22Rv1 (cell line): ENCODE results near the gene JMJD1C.
"Not testable (repeated sequence)": the region's sequence is repeated elsewhere in the genome, so short reads cannot be mapped to it uniquely, and the experiment has no call there.

Source experiments
- H3K27ac ChIP-seq: fragments of 450-650 bp; 2 replicates; pipeline ENCODE4 v1.5.1; 2017
- CTCF ChIP-seq: fragments of 450-650 bp; IDR thresholded peaks from 2 replicates; pipeline ENCODE4 v1.5.1; 2017; ENCODE audit warnings: mild to moderate bottlenecking
- ZFX ChIP-seq: fragments of 450-650 bp; IDR thresholded peaks from 2 replicates; pipeline ENCODE4 v1.6.1; 2017; ENCODE audit warnings: antibody characterized with exemption, borderline replicate concordance

The JMJD1C gene

DNA sequence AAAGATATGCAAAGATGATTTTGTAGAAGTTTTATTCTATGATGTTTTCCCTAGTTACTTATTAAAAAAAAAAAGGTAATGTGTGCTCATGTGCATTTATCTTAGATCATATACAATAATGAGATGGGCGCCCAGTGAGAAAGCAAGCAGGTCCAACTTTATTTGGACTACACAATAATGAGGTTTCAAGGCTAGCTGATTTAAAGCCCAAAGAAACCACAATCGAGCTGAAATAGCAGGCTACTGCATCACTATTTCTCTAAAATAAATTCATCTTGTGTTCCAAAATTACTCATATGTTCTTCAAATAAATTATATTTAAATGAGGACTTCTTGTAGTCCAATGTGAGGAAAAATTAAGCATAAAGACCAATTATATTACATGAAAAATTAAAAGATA is 110.1 kb downstream of the JMJD1C start:
- H3K27ac ChIP-seq, result no peak overlapping the region
- TF ChIP-seq CTCF, result no peak
- no peak for TF ChIP-seq ZFX

DNA sequence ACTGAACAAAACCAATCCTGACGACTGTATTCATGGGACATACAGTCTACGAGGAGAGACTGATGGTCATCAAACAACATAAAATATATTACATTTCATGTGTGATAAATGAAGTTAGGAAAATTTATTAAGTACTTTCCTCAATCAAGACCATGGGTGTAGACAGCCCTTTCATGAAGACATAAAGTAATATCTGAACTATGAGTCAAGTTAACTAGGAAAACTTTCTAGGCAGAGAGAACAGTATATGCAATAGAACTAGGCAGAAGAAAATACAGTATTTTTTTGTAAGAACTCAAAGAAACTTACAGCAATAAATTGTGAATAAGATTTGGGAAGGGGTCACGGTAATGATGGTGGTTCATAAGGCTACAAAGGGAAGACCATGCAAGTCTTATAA is 112.8 kb downstream of the JMJD1C start:
- TF ChIP-seq CTCF, result no peak
- TF ChIP-seq ZFX, result no peak
- H3K27ac ChIP-seq, result no peak overlapping the region

- no peak for TF ChIP-seq ZFX
- no peak for TF ChIP-seq CTCF
- no peak overlapping the region for H3K27ac ChIP-seq
These were observed 117.4 kb downstream of the JMJD1C start for GRCh38 chr10:63348245-63348850.

GRCh38 chr10:63346015-63346441 is 119.7 kb downstream of the JMJD1C start:
- no peak overlapping the region for H3K27ac ChIP-seq
- TF ChIP-seq ZFX (no peak), CTCF (no peak)

DNA sequence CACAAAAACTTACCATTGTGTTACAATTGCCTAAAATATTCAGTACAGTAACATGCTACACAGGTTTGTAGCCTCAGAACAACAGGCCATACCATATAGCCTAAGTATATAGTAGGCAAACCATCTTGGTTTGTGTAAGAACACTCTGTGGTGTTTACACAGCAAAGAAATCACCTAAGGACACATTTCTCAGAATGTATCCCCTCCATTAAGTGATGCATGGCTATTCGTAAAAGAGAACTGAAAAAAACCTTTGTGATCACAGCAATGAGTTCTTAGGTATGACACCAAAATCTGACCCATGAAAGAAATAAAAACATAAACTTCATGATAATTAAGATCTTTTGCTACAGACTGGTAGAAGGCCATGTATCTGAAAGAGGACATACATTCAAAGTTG is 121.5 kb downstream of the JMJD1C start:
- no peak overlapping the region for H3K27ac ChIP-seq
- TF ChIP-seq CTCF, result no peak

GRCh38 chr10:63343476-63343875 is 122.3 kb downstream of the JMJD1C start:
- TF ChIP-seq CTCF (no peak), ZFX (no peak)

GRCh38 chr10:63339640-63340039 is 126.1 kb downstream of the JMJD1C start:
- not testable (repeated sequence) for H3K27ac ChIP-seq

More at GRCh38 chr10:63343476-63343875, 122.3 kb downstream of the JMJD1C start:
- no peak overlapping the region for H3K27ac ChIP-seq

DNA sequence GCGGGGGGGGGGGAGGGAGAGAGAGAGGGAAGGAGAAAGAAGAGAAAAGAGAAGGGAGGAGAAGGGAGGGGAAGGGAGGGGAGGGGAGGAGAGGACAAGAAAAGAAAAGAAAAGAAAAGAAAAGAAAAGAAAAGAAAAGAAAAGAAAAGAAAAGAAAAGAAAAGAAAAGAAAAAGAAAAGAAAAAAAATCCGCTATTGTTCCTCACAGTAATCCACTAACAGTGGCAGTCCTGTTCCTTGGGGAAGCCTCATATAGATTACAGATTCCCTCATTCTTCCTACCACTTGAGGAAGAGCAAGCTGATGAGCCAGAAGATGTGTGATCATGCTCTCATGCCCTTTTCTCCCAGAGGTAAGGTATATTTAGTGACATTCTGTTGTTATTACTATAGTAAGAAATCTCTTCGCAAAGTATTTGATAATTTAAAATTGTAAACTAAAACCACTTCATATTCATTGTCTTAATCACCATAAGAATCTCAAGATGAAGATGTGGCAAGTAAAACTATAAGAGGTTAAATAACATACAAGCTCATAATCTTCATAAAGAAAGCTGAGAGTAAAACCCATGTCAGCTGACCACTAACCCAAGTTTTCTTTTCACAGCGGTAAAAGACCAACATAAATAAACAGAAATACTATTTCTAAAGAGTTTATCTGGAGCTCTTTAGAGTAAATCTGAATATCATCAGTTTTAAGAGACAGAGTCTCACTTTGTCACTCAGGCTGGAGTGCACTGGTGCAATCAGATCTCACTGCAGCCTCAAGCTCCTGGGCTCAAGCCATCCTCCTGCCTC is 128.1 kb downstream of the JMJD1C start:
- no peak for TF ChIP-seq ZFX
- no peak for TF ChIP-seq CTCF
- H3K27ac ChIP-seq, result no peak overlapping the region
